Measurements from ENCODE around the gene ZNF407. TPM values are rescaled to one million over a fixed set of nuclear protein-coding genes. Genes with fewer than 3 reads are reported as not detected.

ZNF407 gene
- total and polyA plus RNA-seq, 12 donors: 2.5 to 14.9 (median 12.7) TPM

- DNase-seq: no peak
- no peaks in the 10 kb centered on the region for H3K9me3 ChIP-seq
- no peaks in the 10 kb centered on the region for H3K36me3 ChIP-seq
- ATAC-seq: peak in 7 of 8 donors; percentile 29 to 76 (median 71)
- H3K4me1 ChIP-seq: peaks cover 0 to 20% (median 5%) of the 10 kb centered on the region in 9 donors
- peak overlapping the region in 2 of 10 donors; percentile 22 to 45 for H3K27ac ChIP-seq
- no peak overlapping the region for H3K4me3 ChIP-seq
- H3K27me3 ChIP-seq: no peaks in the 10 kb centered on the region
- TF ChIP-seq, protein P1, sequence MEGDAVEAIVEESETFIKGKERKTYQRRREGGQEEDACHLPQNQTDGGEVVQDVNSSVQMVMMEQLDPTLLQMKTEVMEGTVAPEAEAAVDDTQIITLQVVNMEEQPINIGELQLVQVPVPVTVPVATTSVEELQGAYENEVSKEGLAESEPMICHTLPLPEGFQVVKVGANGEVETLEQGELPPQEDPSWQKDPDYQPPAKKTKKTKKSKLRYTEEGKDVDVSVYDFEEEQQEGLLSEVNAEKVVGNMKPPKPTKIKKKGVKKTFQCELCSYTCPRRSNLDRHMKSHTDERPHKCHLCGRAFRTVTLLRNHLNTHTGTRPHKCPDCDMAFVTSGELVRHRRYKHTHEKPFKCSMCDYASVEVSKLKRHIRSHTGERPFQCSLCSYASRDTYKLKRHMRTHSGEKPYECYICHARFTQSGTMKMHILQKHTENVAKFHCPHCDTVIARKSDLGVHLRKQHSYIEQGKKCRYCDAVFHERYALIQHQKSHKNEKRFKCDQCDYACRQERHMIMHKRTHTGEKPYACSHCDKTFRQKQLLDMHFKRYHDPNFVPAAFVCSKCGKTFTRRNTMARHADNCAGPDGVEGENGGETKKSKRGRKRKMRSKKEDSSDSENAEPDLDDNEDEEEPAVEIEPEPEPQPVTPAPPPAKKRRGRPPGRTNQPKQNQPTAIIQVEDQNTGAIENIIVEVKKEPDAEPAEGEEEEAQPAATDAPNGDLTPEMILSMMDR (IDR thresholded peaks at IDR 0.05): no peak
- intact Hi-C loops (cut with DNase I): loop anchor here in 2 of 10 donors (5.0 kb wide), 2 partner anchors 48 to 107 kb away; partner anchors contain the start of gene CNDP2 (in 1 of the 2)
- 47 to 53% methylated on average over 4 of the region's 4 CpGs for WGBS, 2 donors
Measured at GRCh38 chr18:74604774-74605173, 7.1 kb downstream of the ZNF407 start.

- DNase-seq: no peak
- Histone ChIP-seq H3K4me1 (peaks cover 0 to 26% (median 15%) of the 10 kb centered on the region in 9 donors), H3K36me3 (no peaks in the 10 kb centered on the region), H3K27ac (no peak overlapping the region), H3K4me3 (no peak overlapping the region), H3K9me3 (no peaks in the 10 kb centered on the region), H3K27me3 (no peaks in the 10 kb centered on the region)
- TF ChIP-seq, protein P1 (IDR thresholded peaks at IDR 0.05): no peak
- no peak for ATAC-seq
- intact Hi-C loops (cut with DNase I): no loop called here
- WGBS, 2 donors: 72 to 91% methylated on average over 2 of the region's 2 CpGs
Measured at GRCh38 chr18:74608681-74609080, 11.0 kb downstream of the ZNF407 start.

- Histone ChIP-seq H3K27me3 (no peaks in the 10 kb centered on the region), H3K27ac (no peak overlapping the region), H3K4me3 (no peak overlapping the region), H3K9me3 (peaks cover 0 to 4% (median 0%) of the 10 kb centered on the region in 11 donors), H3K4me1 (peaks cover 0 to 20% (median 15%) of the 10 kb centered on the region in 9 donors), H3K36me3 (no peaks in the 10 kb centered on the region)
- WGBS, 2 donors: 82 to 89% methylated on average over 3 of the region's 3 CpGs
- DNase-seq: no peak
- intact Hi-C loops (cut with DNase I): no loop called here
- TF ChIP-seq, protein P1 (IDR thresholded peaks at IDR 0.05): no peak
- ATAC-seq: no peak
Measured at GRCh38 chr18:74609535-74609934, 11.9 kb downstream of the ZNF407 start.

GRCh38 chr18:74610051-74610615 is 12.5 kb downstream of the ZNF407 start:
- H3K27ac ChIP-seq: no peak overlapping the region
- WGBS, 2 donors: 91 to 92% methylated on average over 7 of the region's 7 CpGs
- no peak for ATAC-seq

More at GRCh38 chr18:74610051-74610615, 12.5 kb downstream of the ZNF407 start:
- TF ChIP-seq, protein P1 (IDR thresholded peaks at IDR 0.05): no peak
- H3K36me3 ChIP-seq: no peaks in the 10 kb centered on the region
- H3K4me3 ChIP-seq: no peak overlapping the region
- no peaks in the 10 kb centered on the region for H3K27me3 ChIP-seq
- peaks cover 0 to 18% (median 13%) of the 10 kb centered on the region in 9 donors for H3K4me1 ChIP-seq
- no peak for DNase-seq
- intact Hi-C loops (cut with DNase I): no loop called here
- H3K9me3 ChIP-seq: peaks cover 0 to 10% (median 0%) of the 10 kb centered on the region in 11 donors
